GM19351 (cell line): ENCODE data around the gene IFNA1.
A peak's percentile ranks its signal among the peaks of the same experiment; 100 is the strongest.
"Not testable (repeated sequence)": the region's sequence is repeated elsewhere in the genome, so short reads cannot be mapped to it uniquely, and the experiment has no call there.

ENCODE experiments used
- ATAC-seq: cut with Tn5 transposase; IDR thresholded peaks from one replicate; pipeline ENCODE4 v1.9.1; 2021; ENCODE audit warnings: mild to moderate bottlenecking, moderate library complexity; ENCODE audit not compliant: unreplicated experiment

The IFNA1 gene

GRCh38 chr9:21443849-21444625, 3.8 kb downstream of the IFNA1 start:
- peak; percentile 92 for ATAC-seq

- not testable (repeated sequence) for ATAC-seq
These were observed 9.1 kb downstream of the IFNA1 start for GRCh38 chr9:21449312-21449711.

GRCh38 chr9:21450733-21451394, 10.6 kb downstream of the IFNA1 start:
- ATAC-seq, result no peak

GRCh38 chr9:21452681-21453080, 12.4 kb downstream of the IFNA1 start:
- ATAC-seq, result no peak

GRCh38 chr9:21454149-21454548, 13.9 kb downstream of the IFNA1 start:
- no peak for ATAC-seq

GRCh38 chr9:21455320-21455719, 15.1 kb downstream of the IFNA1 start:
- ATAC-seq, result peak; percentile 93

- no peak for ATAC-seq
These were observed 21.1 kb downstream of the IFNA1 start for GRCh38 chr9:21461377-21461776.

- no peak for ATAC-seq
These were observed 24.9 kb downstream of the IFNA1 start for GRCh38 chr9:21465138-21465537.

GRCh38 chr9:21465859-21466518, 25.8 kb downstream of the IFNA1 start:
- peak; percentile 74 for ATAC-seq

- no peak for ATAC-seq
These were observed 29.9 kb downstream of the IFNA1 start for GRCh38 chr9:21470126-21470525.

GRCh38 chr9:21473236-21473635, 33.0 kb downstream of the IFNA1 start:
- ATAC-seq, result no peak

- ATAC-seq, result no peak
These were observed 37.2 kb downstream of the IFNA1 start for GRCh38 chr9:21477466-21477865.

GRCh38 chr9:21479152-21479702, 39.0 kb downstream of the IFNA1 start:
- ATAC-seq, result no peak

- no peak for ATAC-seq
These were observed 41.3 kb downstream of the IFNA1 start for GRCh38 chr9:21481470-21482056.

- ATAC-seq, result no peak
These were observed 42.0 kb downstream of the IFNA1 start, which contains the start of gene IFNE for GRCh38 chr9:21482213-21482612. IFNE (minus strand) TSS chr9:21482313; CDS start chr9:21481694, 619 bp downstream.
